GM18907 (cell line): ENCODE measurements around the gene KRTAP10-4.
"Not testable (repeated sequence)": the region's sequence is repeated elsewhere in the genome, so short reads cannot be mapped to it uniquely, and the experiment has no call there.

Source experiments
- ATAC-seq: cut with Tn5 transposase; IDR thresholded peaks from one replicate; pipeline ENCODE4 v1.9.1; 2021; ENCODE audit warnings: mild to moderate bottlenecking, moderate library complexity; ENCODE audit not compliant: unreplicated experiment

KRTAP10-4 gene

GRCh38 chr21:44555200-44555875 is 18.2 kb upstream of the KRTAP10-4 start:
- ATAC-seq: no peak

- ATAC-seq: no peak
Measured at GRCh38 chr21:44556879-44557278, 16.6 kb upstream of the KRTAP10-4 start.

- no peak for ATAC-seq
Measured at GRCh38 chr21:44557491-44558328, 15.8 kb upstream of the KRTAP10-4 start.

GRCh38 chr21:44558329-44558675 is 15.2 kb upstream of the KRTAP10-4 start:
- ATAC-seq: not testable (repeated sequence)

GRCh38 chr21:44558695-44559094 is 14.8 kb upstream of the KRTAP10-4 start, which contains the start of gene KRTAP10-3:
Gene KRTAP10-3, minus strand, starts transcription at chr21:44558795. Its CDS starts 80 bp downstream, at chr21:44558715.
- ATAC-seq: no peak

GRCh38 chr21:44564099-44564498 is 9.4 kb upstream of the KRTAP10-4 start:
- no peak for ATAC-seq

- no peak for ATAC-seq
Measured at GRCh38 chr21:44564886-44565598, 8.5 kb upstream of the KRTAP10-4 start.

GRCh38 chr21:44566403-44566802 is 7.1 kb upstream of the KRTAP10-4 start:
- no peak for ATAC-seq

GRCh38 chr21:44567481-44568171 is 5.9 kb upstream of the KRTAP10-4 start:
- ATAC-seq: no peak

GRCh38 chr21:44568261-44568660 is 5.3 kb upstream of the KRTAP10-4 start:
- ATAC-seq: no peak

- ATAC-seq: no peak
Measured at GRCh38 chr21:44568667-44569556, 4.6 kb upstream of the KRTAP10-4 start.

- no peak for ATAC-seq
Measured at GRCh38 chr21:44569861-44570517, 3.5 kb upstream of the KRTAP10-4 start.

GRCh38 chr21:44571296-44571695 is 2.2 kb upstream of the KRTAP10-4 start:
- no peak for ATAC-seq

- no peak for ATAC-seq
Measured at GRCh38 chr21:44571844-44572782, 1.4 kb upstream of the KRTAP10-4 start.

GRCh38 chr21:44572959-44573583 is 458 bp upstream of the KRTAP10-4 start:
- no peak for ATAC-seq

GRCh38 chr21:44574457-44575306 is 1.2 kb downstream of the KRTAP10-4 start:
- no peak for ATAC-seq
